ENCODE data around the gene TTC9C. TPM values are rescaled to one million over a fixed set of nuclear protein-coding genes. Genes with fewer than 3 reads are reported as not detected.

The TTC9C gene, protein sequence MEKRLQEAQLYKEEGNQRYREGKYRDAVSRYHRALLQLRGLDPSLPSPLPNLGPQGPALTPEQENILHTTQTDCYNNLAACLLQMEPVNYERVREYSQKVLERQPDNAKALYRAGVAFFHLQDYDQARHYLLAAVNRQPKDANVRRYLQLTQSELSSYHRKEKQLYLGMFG
- total RNA-seq (2021) (65.3 and 71.4 TPM in 2 replicates), Bru-seq, nascent RNA (percentile 85 among the genes with signal in this experiment), BruChase-seq, experiment 1, labeled RNA remaining after a 2-hour chase (percentile 88 among the genes with signal in this experiment), BruChase-seq, experiment 2, labeled RNA remaining after a 6-hour chase (percentile 84 among the genes with signal in this experiment)
- long read RNA-seq, transcript TTC9C-202 (3 exons, 1,080 nt), result major isoform, 17 of 57 reads
- long read RNA-seq, transcript TTC9C-205 (4 exons, 858 nt), result minor isoform, 16 of 57 reads
- long read RNA-seq, partial matches to known transcripts, result 12 of 57 reads
- long read RNA-seq, other reads (novel, unspliced or antisense), result 8 of 57 reads

DNA sequence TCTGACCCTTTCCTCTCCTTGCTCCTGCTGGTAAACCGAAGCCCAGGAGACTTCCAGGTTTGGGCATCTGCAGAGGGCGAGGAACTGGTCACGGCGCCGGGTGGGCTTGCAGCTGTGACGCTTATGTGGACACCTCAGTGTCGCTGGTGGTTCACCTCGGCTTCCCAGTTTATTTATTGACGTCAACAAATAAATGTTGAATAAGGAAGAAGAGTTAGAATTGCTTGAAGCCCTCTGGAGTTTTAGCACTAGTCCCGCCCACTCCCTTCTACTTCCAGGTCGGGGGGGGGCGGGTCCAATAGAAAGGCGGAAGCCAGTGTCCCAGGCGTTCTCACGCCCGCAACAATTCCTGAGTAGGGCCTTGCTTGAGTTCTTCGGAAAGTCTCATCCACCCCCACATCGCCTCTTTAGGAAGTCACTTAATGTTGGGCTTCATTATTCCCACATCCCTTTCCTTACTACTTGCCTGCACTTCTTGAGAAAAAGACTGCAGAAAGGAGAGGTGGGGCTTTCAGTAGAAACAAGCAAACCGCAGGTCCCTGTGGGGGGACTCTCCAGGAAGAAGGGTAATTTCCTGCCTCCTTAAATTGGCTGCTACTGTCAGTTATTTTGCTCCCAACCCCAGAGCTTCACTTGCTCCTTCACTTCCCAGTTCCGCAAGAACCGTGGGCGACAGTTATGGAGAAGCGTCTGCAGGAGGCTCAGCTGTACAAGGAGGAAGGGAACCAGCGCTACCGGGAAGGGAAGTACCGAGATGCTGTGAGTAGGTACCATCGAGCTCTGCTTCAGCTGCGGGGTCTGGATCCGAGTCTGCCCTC lies at the start of gene TTC9C:
Gene TTC9C, plus strand, starts transcription at position 316 of the 818 bp plus-strand sequence. Its CDS starts 363 bp downstream, at position 679.
- Histone ChIP-seq H3F3A (ENCODE audit: insufficient read depth, low read depth) (peaks cover 54% of the 10 kb centered on the region), H3K36me3 (ENCODE audit: low read depth) (peaks cover 30% of the 10 kb centered on the region), H3K4me1 (replicated peaks; ENCODE audit: insufficient read depth) (peaks cover 26% of the 10 kb centered on the region), H2AFZ (peak within 1 kb of the TSS; percentile 93), H3K79me2 (ENCODE audit: low read depth) (peaks cover 84% of the 10 kb centered on the region), H3K9me3 (ENCODE audit: insufficient read depth, low read depth) (no peaks in the 10 kb centered on the region), H3K9me2 (ENCODE audit: insufficient read depth) (no peaks in the 10 kb centered on the region), H4K20me1 (ENCODE audit: insufficient read depth) (peaks cover 48% of the 10 kb centered on the region), H3K4me3 (peak within 1 kb of the TSS; percentile 84), H3K27ac (peak within 1 kb of the TSS; percentile 76), H3K27me3 (ENCODE audit: insufficient read depth, low read depth) (no peaks in the 10 kb centered on the region), H3K4me2 (peak within 1 kb of the TSS; percentile 97)
- DNase-seq, result peak; percentile 81 to 86
- TF ChIP-seq, protein P1, sequence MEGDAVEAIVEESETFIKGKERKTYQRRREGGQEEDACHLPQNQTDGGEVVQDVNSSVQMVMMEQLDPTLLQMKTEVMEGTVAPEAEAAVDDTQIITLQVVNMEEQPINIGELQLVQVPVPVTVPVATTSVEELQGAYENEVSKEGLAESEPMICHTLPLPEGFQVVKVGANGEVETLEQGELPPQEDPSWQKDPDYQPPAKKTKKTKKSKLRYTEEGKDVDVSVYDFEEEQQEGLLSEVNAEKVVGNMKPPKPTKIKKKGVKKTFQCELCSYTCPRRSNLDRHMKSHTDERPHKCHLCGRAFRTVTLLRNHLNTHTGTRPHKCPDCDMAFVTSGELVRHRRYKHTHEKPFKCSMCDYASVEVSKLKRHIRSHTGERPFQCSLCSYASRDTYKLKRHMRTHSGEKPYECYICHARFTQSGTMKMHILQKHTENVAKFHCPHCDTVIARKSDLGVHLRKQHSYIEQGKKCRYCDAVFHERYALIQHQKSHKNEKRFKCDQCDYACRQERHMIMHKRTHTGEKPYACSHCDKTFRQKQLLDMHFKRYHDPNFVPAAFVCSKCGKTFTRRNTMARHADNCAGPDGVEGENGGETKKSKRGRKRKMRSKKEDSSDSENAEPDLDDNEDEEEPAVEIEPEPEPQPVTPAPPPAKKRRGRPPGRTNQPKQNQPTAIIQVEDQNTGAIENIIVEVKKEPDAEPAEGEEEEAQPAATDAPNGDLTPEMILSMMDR (conservative IDR thresholded peaks at IDR 0.05), result no peak
- TF ChIP-seq EZH2 (IDR thresholded peaks at IDR 0.05; ENCODE audit: low read depth), result no peak
- intact Hi-C loops (cut with micrococcal nuclease; ENCODE audit: unreplicated experiment), result loop anchor here (1.0 to 5.0 kb wide), 8 partner anchors 43 to 183 kb away; partner anchors contain the start of genes EML3, LBHD1, ROM1 and SLC3A2
- TSS peak; percentile 55 for BruUV-seq (replicated peaks)
- CTCF ChIA-PET, result interaction anchor here (0.7 to 1.5 kb wide), 2 partner anchors 25 to 391 kb away, joined by 6 read pairs; partner anchors contain the start of gene ZBTB3
- POLR2A ChIA-PET (ENCODE audit: unreplicated experiment), result interaction anchor here (0.6 to 1.4 kb wide), 5 partner anchors 26 to 328 kb away, joined by 3 to 50 read pairs (median 12); partner anchors contain the start of genes TUT1 and ZBTB3

DNA sequence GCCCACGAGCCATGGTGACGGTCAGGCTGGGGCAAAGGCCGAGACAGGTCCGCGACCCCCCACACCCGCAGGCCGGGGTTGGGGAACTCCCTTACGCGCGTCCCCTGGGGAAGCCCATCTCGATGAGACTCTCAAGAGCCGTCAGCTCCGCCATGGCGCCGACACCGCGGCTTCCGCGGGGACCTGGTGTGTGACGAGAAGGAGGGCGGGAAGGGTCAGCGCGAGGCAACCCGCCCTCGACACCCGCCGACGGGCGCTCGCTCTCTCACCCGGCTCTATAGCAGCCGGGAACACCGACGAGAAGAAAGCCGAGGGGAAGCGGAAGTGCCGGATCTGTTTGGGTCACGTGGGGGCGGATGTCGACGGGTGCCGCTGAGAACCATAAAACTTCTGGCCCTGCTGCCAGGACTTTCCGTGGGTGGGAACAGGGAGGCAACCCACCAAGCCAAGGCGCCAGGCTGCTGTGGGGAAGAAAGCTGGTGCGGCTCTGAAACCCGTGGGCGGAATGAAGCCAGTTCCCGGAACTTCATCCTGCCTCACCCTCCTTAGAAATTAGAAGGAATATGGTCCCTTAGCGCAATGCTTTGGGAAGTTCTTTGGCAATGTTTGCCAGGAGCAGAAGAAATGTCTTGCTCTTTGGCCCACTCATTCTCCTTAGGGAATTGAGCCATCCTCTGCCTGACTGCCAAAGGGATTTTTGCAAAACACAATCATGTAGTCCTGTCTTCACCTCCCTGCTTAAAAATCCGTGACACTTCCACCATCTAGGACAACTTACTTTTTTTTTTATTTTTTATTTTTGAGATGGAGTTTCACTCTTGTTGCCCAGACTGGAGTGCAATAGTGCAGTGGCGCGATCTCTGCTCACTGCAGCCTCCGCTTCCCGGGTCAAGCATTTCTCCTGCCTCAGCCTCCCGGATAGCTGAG lies 49.3 kb upstream of the TTC9C start, which contains the start of gene UBXN1:
Gene UBXN1, minus strand, starts transcription at position 304 of the 927 bp plus-strand sequence. Its CDS starts 150 bp downstream, at position 154.
- no peaks in the 10 kb centered on the region for H3K27me3 ChIP-seq (ENCODE audit: insufficient read depth, low read depth)
- no peaks in the 10 kb centered on the region for H3K9me3 ChIP-seq (ENCODE audit: insufficient read depth, low read depth)
- H3K27ac ChIP-seq, result peak within 1 kb of the TSS; percentile 37
- H3K9me2 ChIP-seq (ENCODE audit: insufficient read depth), result no peaks in the 10 kb centered on the region
- 0 out of 2 replicates have a peak, but pooled peaks cover 26% of the 10 kb centered on the region for H3K36me3 ChIP-seq (ENCODE audit: low read depth)
- H3K4me3 ChIP-seq, result peak within 1 kb of the TSS; percentile 76
- peaks cover 35% of the 10 kb centered on the region for H3K79me2 ChIP-seq (ENCODE audit: low read depth)
- ChIA-PET POLR2A (ENCODE audit: unreplicated experiment) (interaction anchor here (0.5 to 0.7 kb wide), 4 partner anchors 14 to 102 kb away, joined by 3 to 8 read pairs (median 4); partner anchors contain the start of genes C11orf98 and CSKMT), CTCF (interaction anchor here (0.6 to 0.7 kb wide), 2 partner anchors 25 to 119 kb away, joined by 3 to 10 read pairs; no protein-coding TSS in a partner anchor)
- H3K4me1 ChIP-seq (replicated peaks; ENCODE audit: insufficient read depth), result peaks cover 29% of the 10 kb centered on the region
- H4K20me1 ChIP-seq (ENCODE audit: insufficient read depth), result 0 out of 2 replicates have a peak, but pooled peaks cover 5% of the 10 kb centered on the region
- intact Hi-C loops (cut with micrococcal nuclease; ENCODE audit: unreplicated experiment), result loop anchor here (2.0 to 10.0 kb wide), 3 partner anchors 16 to 108 kb away; partner anchors contain the start of genes POLR2G and TMEM179B
- DNase-seq, result peak; percentile 78 to 80
- peaks cover 54% of the 10 kb centered on the region for H3F3A ChIP-seq (ENCODE audit: insufficient read depth, low read depth)
- BruUV-seq (replicated peaks), result TSS peak; percentile 59
- H3K4me2 ChIP-seq, result peak within 1 kb of the TSS; percentile 81
- peak within 1 kb of the TSS; percentile 85 for H2AFZ ChIP-seq
- no peak for TF ChIP-seq EZH2 (IDR thresholded peaks at IDR 0.05; ENCODE audit: low read depth)
- TF ChIP-seq, protein P1 (conservative IDR thresholded peaks at IDR 0.05), result no peak

All from PC-9 (cell line).